Stimulated activated CD4-positive, alpha-beta T cell treated with anti-CD3 and anti-CD28 coated beads, Interleukin-4, amount 100 ng/mL, for 24 hours (primary cell): ENCODE measurements around the gene LOXHD1.

Experiments
- DNase-seq: peaks from one replicate; pipeline ENCODE4 v3.0.0-alpha.2; 2020

LOXHD1 gene

DNA sequence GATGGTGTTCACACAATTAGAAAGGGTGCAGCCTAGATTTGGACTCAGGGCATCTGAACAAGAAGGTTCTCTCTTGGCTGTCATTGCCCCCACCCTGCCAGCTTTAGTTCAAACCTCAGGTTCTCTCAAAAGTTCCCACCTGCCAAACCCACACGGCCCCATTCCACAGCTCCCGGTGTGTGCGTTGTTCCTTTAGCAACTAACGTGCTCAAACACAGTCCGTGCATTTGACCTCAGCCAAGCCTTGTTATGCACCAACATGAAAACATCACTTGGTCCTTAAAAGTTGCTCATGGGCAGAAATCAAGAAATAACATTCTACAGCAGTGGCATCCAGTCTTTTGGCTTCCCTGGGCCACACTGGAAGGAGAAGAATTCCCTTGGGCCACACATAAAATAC, 32.0 kb downstream of the LOXHD1 start:
- DNase-seq, result no peak

DNA sequence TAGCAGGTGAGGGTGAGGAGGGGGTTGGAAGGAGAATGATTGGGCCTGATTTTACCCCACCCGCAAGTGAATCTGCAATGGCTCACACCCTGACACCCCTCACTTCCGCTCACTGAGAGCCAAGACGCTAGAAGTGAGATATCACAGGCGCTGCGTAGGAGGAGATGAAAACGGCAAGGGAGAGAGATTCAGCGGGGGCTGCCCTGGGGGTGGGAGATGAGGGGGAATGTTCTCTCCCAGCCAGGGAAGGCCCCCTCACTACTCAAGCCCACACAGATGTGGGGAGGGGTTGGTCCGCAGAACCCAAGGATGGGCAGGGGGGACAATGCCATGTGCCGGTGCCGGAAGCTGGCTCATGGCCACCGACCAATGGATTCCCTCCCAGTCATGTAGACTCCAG, 32.9 kb downstream of the LOXHD1 start:
- peak; percentile 10 for DNase-seq

DNA sequence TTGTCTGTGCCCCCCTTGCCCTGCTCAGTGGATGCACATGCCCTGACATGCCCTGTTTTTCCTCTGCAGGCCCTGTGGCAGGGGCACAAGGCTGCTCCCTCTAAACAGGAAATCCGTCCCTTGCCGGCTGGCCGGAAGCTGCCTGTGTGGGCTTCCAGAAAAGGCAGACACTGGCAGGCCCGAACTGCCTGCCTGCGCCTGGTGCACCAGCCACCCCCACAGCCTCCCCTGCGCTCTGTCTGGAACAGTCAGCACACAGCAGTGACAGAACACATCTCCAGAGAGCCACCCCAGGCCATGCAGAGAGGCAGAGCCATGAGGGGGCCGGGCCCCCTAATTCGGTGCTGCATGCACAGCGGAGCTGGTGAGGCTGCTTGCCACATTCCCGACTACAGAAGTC, 33.5 kb downstream of the LOXHD1 start:
- DNase-seq, result peak; percentile 7

DNA sequence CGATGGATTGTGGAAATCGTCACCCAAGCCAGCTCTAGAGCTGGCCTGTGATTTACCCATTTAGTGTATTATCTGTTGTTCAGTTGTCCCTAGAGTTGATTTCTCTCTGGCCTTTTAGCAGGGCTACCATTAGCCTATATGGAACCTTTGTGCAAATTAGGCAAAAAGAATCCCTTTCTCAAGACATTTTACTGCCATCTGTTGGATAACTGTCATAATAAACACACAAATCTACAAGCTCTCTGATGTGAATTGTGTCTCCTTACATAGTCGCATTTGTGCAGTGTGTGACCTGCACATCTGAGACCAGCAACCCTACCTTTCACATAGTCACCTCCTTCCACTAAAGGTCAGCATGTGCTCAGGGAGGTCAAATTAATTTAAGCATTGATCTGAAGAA, 34.0 kb downstream of the LOXHD1 start:
- DNase-seq, result no peak

DNA sequence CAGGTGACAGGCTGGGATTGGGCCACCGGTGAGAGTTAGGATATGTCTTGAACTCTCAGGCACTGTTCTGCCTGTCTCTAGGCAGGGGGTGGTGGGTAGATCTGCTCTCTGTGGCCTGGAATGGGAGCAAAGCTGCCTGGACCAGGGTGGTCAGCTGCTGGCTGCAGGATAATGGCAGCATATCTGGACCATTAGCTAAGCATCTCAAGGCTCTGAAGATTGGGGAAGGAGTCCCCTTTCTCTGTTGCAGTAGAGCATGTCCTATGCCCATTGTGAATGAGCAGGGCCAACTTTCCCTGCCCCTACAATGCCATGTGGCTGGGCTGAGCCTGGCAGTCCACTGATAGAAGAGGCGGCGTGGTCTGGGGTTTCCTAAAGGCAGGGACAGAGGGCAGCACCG, 34.6 kb downstream of the LOXHD1 start:
- no peak for DNase-seq

DNA sequence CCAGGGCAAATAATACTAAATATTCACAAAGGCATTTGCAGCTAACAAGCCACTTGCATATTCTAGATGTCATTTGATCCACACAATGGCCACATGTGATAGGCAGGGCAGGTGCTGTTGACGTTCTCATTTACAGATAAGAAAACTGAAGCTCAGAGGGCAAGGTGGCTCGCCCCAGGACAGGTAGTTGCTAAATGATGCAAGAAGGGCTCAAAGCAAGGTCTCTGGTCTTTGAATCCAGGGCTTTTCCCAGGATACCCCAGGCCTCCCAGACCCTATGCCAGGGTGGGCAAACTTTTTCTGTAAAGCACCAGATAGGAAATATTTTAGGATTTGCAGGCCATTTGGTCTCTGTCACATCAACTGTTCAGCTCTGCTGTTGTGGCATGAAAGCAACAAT, 35.1 kb downstream of the LOXHD1 start:
- no peak for DNase-seq

DNA sequence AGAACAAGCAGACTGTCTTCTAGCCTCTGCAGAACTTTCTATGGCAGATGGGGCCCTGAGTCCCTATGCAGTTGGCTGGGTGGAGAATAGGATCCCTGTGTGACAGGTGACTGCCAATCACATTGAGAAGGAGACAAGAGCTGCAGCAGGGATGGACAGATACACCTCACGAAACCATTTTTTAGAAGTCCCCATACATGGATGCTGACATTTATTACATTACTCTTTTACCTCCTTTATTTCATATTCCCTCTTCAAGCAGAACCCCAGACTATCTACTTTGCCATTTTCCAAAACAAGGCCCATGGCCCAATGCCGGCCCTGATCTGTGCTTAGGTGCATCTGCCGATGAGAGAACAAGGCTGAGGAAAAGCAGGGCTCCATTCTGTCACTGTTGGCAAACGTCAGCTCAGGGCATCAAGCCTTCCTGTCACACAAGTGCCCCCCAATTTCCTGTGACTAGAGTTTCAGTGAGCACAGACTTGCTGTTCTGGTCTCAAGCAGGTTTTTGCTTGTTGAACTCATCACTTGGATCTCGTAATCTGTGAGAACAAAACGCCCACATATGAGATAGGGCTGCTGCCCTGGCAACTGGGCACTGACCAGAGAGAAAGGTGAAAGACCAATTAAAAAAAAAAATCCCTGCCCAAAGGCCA, 35.8 kb downstream of the LOXHD1 start:
- no peak for DNase-seq

DNA sequence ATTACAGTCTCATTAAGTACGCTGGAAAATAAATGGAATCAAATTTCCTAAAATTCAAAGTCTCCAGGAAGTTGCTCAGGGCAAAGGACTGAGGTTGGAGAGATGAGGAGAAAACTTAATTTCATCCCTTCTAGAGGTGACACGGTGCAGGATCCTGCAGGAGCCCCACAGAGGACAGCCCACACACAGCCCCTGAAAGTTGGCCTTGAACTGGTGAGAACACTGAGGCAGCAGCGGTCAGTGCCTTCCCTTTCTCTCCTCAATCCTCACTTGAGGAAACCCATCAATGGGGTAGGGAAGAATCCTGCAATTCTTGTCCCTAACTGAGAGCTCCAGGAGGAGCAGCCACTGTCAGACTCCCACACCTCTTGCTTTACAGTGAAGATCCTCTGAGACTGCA, 37.5 kb downstream of the LOXHD1 start:
- DNase-seq, result no peak

DNA sequence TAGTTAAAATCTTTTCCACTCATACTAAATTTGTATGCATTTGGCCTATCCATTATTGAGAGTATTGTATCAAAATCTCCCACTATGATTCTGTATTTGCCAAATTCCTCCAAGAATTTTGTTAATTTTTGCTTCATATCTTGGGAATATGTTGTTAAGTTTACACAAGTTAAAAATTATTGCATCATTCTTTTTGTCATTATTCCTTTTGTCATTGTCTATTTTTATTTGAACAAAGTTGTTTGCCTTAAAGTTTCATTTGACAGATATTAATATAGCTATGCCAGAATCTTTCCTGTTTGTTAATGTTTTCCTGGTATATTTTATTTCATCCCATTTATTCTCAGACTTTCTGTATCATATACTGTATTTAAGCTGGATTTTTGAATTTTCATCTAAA, 41.3 kb downstream of the LOXHD1 start:
- DNase-seq, result no peak

DNA sequence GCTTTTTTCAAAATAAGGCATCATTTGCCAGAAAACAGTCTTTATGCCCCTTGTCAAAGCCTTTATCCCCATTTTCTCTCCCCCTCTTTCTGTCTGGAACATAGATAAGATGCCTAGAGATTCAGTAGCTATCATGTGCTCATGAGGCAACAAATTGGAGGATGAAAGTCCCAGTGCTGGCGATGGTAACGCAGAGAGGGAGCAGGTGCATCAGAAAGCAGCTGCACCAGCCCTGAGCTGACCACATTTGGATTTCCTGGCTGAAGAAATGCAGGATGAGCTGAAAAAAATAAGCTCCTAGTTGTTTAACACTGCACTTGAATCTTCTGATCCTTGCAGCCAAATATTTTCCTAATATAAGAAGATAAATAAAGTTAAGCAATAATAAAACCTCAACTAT, 48.0 kb downstream of the LOXHD1 start:
- DNase-seq, result no peak

DNA sequence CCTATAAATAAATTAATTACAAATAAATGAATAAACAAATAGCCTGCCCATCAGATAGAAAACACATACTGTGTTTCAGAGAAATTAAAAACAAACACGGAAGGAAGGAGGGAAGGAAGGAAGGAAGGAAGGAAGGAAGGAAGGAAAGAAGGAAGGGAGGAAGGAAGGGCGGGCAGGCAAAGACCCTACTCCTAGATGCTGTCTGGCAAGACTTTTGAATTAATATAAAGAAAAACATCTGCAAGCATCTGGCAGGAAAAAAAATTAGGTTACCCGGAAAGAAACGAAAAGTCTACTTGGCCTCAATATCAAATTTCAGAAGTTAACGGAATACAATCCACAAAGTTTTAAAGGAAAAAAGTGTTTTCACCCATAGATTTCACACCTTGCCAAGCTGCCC, 49.1 kb downstream of the LOXHD1 start:
- no peak for DNase-seq

DNA sequence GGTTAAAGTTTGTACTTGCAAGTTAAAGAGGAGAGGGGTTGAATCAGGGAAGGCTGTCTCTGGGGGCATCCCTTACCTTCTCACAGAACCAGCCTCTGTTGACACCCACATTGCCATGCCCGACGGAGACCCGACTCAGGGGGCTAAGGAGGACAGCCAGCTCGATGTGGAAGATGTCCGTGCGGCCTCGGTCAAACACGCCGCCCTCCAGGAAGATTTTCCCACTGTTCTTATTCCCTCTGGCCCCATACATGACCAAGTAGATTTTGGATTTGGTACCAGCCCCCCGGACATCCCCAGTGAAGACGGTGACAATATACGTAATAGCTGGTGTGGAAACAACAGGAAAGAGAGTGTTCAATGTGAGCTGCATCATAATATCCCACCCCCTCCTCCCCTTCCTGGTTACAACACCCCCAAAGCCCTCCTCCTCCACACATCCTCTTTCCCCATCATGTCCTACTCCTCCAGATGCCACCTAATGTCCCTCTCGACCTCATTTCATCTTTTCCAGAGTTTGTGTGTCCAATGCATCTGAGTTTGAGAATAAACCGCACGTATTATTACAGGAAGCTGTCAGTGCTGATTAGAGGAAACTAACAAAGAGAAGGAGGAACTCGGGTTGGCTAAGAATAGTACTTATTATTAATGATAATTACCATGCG, 55.7 kb downstream of the LOXHD1 start:
- no peak for DNase-seq

DNA sequence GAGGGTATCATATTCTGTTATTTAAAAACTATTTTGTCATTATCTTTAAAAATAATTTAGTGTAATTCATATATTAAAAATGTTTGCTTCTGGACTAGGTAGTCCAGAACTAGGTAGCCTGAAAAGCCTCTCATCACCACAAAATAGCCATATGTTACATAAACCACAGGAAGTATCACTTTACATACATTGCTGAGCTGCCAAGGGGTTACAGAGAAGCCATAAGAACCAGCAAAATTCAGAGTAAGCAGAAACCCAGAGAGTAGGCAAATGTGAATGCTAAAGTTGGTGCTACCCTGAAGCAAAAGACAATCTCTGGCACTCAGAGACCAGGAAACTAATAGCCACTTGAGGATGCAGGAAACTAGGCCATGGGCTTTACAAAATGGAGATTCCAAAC, 60.9 kb downstream of the LOXHD1 start:
- no peak for DNase-seq

DNA sequence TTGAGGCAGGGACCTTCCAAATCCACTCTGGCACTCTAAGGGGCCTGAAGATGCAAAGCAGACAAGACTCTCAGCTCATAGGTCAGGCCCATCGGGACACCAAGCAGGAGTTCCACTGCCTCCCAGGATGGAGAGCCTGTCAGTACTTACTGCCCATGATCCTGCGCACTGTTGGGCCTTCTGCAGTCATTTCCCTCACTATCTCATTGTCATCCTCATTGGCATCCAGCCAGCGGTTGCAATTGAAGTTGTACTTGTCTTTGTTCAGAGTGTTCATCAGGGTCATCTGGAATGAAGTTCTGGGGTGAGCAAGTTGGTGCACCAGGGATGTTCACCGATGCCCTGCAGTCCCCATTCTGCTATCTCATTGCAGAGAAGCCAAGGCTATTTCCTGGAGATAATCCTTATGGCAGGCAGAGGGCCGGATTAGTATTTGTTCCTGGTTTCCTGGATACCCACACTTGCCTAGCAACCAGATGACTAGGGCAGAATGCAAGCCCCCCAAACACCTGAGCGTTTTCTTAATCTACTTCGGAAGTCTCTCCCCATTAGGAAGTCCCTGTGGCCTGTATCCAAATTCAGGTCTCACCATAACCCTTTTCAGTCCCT, 65.1 kb downstream of the LOXHD1 start:
- DNase-seq, result no peak

DNA sequence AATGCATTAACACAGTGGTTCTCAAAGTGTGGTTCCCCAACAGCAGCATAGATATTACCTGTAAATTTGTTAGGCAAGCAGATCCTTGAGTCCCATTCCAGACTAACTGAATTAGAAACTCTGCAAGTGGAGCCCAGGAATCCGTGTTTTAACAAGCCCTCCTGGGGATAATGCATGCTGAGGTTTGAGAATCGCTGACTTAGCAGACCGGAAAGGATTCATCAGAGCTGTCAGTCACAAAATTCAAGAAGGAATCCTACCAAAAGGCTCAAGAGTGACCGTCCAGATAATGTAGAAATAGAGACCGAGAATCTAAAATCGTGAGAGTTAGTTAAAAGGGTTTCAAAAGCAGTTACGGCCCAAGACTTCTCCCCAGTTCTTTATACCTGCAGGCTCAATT, 66.9 kb downstream of the LOXHD1 start:
- no peak for DNase-seq

DNA sequence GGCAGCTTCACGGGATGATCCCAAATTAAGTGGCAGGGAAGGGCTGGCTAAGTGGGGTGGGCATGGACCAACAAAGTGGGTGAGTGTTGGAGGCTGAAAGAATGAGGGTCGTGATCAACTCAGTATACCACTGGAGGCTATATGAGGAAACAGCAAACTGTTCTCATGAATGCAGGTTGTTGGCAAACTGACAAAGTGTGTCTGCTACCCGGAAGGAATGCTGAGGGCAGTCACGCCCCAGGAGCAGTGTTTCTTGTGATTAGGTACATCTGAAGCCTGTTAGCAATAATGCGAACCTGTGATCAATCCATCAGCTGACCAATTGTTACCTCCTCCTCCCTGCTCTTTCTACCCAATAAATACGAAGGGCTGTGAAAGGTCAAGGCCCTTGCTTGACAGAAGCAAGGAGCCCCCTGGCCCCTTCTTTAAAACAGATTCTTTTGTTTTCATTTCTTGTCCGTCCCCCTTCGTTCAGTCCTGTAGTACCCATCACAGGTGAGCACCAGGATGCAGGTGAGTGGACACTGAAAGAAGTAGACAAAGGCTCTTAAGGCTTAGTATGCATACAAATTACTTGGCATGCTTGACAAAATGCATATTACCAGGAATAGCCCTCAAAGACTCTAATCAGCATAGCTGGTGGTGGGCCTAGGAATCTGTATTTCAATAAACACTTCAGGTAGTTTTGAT, 67.9 kb downstream of the LOXHD1 start:
- DNase-seq, result no peak

DNA sequence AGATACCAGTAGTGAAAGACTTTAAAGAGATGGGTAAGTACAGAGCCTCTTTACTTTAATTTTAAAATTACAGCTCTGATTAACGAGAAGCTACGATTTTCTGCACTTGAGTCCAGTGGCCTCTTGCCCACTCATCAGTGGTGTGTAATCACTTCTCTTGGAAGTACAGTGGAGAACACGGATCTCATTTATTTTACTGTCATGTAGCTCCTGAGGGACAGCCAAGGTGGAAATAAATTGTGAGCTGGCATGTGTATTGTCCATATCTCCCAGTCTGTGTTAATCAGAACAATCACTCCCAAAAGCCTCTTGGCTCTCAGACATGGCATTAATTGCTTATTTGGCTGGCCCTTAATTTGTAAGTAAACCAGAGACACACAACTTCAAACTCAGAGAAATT, 69.4 kb downstream of the LOXHD1 start:
- DNase-seq, result no peak

DNA sequence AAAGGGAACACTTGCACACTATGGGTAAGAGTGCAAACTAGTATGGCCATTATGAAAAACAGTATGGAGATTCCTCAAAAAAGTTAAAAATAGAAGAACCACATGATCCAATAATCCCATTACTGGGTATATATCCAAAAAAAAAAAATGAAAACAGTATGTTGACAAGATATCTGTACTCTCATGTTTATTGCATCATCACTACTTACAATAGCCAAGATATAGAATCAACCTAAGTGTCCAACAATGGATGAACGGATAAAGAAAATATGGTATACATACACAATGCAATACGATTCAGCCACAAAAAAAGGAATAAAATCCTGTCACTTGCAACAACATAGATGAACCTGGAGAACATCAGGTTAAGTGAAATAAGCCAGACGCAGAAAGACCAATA, 73.3 kb downstream of the LOXHD1 start:
- DNase-seq, result no peak

DNA sequence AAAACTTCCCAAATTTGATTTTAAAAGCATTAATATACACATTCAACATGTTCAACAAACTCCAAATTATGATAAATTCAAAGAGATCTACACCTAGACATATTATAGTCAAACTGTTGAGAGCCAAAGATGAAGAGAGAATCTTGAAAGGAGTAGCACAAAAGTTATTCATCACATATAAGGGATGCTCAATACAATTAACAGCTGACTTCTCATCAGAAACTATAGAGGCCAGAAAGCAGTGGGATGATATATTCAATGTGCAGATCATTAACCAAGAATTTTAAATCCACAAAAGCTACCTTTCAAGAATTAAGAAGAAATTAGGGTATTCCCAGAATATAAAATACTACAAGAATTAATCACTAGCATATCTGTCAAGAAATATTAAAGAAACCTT, 75.4 kb downstream of the LOXHD1 start:
- DNase-seq, result no peak

DNA sequence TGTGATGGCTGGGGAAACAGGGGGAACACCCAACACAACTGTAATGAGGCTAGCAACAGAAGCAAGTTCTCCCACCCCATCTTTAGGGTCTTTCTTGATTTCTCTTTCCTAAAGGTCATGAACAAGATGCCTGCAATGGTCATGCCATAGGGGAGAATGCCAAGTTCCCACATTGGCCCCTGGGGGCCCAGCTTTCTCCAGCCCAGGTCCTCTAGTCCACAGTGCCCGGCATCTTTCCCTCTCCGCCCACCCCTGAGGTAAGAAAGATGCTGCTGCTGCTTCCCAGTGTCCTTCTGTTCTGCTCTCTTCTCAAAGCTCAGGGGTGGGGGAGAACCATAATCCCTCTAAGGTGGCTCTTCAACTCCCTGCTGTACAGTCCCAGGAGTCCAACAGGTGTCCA, 78.0 kb downstream of the LOXHD1 start:
- DNase-seq, result no peak

DNA sequence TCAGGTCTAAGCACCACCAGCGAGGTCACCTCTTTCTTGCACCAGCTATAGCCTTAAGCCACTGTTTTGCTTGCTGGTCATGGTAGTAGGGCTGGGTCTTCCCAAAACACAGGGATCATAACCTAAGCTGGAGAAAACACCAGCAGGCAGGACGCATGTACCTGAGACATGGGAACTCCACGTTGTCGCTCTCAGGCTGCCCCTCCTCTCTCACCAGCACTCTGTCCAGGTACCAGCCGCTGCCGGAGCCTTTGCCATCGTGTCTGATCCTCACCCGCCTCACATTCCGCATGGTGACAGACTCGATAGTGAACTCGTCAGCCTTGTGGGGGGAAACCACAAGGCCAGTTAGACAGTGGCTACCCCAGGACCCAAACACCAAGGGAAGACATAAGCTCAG, 79.5 kb downstream of the LOXHD1 start:
- DNase-seq, result no peak

DNA sequence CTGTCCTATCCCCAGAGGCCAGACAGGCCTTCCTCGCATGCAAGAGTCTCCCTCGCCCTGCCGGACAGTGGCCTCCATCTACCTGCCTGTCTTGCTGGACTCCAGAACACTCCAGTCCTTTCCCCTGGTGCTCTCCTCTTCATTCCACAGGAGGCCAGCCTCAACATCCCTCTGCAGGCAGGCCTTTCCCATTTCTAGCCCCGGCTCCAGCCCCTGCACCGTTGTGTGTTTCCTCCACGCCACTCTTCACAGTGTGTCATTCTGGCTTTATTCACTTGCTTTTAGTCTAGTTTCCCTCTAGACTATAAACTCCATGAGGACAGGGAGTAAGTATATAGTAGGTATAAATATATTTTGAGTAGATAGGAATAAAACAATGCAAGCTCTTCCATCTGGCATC, 81.2 kb downstream of the LOXHD1 start:
- DNase-seq, result no peak

DNA sequence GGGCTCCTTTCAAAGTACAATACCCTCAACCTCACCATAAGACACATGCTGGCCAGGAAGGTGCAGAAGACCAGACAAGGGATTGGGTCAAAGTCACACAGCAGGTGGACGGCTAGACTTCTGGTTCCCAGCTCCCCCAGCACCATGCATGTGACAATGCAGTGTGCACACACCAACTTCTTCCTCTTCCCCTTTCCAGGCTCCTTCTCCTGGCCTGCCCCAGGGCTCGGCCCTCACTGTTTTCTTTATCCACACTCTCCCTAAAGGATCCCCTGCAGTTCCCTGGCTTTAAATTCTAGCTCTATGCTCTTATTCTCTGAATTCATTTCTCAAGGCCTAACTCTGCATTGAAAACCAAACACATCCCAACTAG, 82.3 kb downstream of the LOXHD1 start:
- DNase-seq, result no peak
